GM20000 (cell line): ENCODE measurements around the gene PLCH2.

ENCODE experiments used
- DNase-seq: peaks from one replicate; pipeline ENCODE4 v3.0.0; 2012; ENCODE audit warnings: low spot score
- CTCF ChIP-seq: IDR thresholded peaks from 2 replicates; pipeline ENCODE4 v1.5.1; 2012; ENCODE audit warnings: mild to moderate bottlenecking, control low read depth; ENCODE audit errors: extremely low read depth, missing control alignments

PLCH2 gene

GRCh38 chr1:2526824-2527555 is 50.9 kb downstream of the PLCH2 start:
- TF ChIP-seq CTCF, result no peak
- DNase-seq, result peak; percentile 79

- TF ChIP-seq CTCF, result no peak
- no peak for DNase-seq
Measured at GRCh38 chr1:2527556-2527860, 51.4 kb downstream of the PLCH2 start.

GRCh38 chr1:2528016-2528415 is 51.9 kb downstream of the PLCH2 start:
- DNase-seq, result no peak
- TF ChIP-seq CTCF, result no peak

- TF ChIP-seq CTCF, result no peak
- DNase-seq, result no peak
Measured at GRCh38 chr1:2528611-2528965, 52.5 kb downstream of the PLCH2 start.

- peak; percentile 77 for DNase-seq
- peak; percentile 3 for TF ChIP-seq CTCF
Measured at GRCh38 chr1:2528966-2529783, 53.1 kb downstream of the PLCH2 start.

GRCh38 chr1:2529784-2530512 is 53.9 kb downstream of the PLCH2 start, which contains the start of gene HES5:
TSS of gene HES5 (minus strand) at chr1:2530263. CDS start at chr1:2530164, 99 bp downstream.
- TF ChIP-seq CTCF, result no peak
- DNase-seq, result no peak
